ENCODE measurements around the gene RHOBTB1.
"Not testable (repeated sequence)": the region's sequence is repeated elsewhere in the genome, so short reads cannot be mapped to it uniquely, and the experiment has no call there.

The RHOBTB1 gene

DNA sequence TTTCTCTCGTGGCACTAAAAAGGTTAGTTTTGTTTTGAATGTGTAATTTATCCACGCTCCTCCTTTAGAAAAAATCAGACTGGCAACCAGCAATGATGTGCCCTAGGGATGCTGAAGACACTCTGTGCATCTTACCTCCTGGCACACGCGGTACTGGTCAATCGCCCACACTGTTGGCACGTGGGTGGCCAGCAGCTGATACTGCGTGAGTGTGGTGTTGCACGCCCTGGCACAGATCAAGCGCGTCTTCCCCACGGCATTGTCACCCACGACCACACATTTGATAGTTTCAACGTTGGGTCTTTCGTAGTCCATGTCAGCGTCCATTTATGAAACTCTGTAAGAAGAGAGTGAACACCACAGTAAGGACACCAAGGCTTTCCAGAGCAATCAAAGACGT is 32.8 kb downstream of the RHOBTB1 start:
- TF ChIP-seq CTCF (IDR thresholded peaks at IDR 0.05; ENCODE audit: low read length, missing control alignments) = no peak
- H3K4me3 ChIP-seq (replicated peaks; ENCODE audit: low read depth, low read length) = no peak overlapping the region
- no peak for DNase-seq (ENCODE audit: low read depth)

GRCh38 chr10:60910543-60910942 is 33.4 kb downstream of the RHOBTB1 start:
- DNase-seq (ENCODE audit: low read depth) = peak; percentile 51
- no peak overlapping the region for H3K4me3 ChIP-seq (replicated peaks; ENCODE audit: low read depth, low read length)

DNA sequence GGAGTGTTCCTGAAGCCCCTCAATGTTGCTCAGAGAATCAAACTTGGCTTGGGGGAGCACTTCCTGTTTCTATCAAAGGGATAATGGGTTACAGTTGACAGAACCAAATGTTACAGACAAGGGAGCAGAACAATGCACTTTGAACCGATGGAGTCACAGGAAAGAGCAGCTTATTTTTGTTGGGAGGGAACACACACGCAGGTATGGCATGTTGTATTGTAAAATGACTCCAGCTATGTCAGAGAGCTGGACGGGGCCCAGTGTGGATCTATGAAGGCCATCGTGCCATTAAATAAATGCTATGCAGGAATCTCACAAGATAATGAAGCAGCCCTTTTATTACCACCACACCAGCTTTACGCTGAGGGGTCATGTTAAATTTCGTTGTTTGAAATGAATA is 35.1 kb downstream of the RHOBTB1 start:
- no peak for DNase-seq (ENCODE audit: low read depth)
- TF ChIP-seq CTCF (IDR thresholded peaks at IDR 0.05; ENCODE audit: low read length, missing control alignments) = no peak
- no peak overlapping the region for H3K4me3 ChIP-seq (replicated peaks; ENCODE audit: low read depth, low read length)

More at GRCh38 chr10:60910543-60910942, 33.4 kb downstream of the RHOBTB1 start:
- TF ChIP-seq CTCF (IDR thresholded peaks at IDR 0.05; ENCODE audit: low read length, missing control alignments) = no peak

GRCh38 chr10:60908031-60908430 is 36.0 kb downstream of the RHOBTB1 start:
- no peak overlapping the region for H3K4me3 ChIP-seq (replicated peaks; ENCODE audit: low read depth, low read length)
- peak; percentile 31 for DNase-seq (ENCODE audit: low read depth)
- no peak for TF ChIP-seq CTCF (IDR thresholded peaks at IDR 0.05; ENCODE audit: low read length, missing control alignments)

DNA sequence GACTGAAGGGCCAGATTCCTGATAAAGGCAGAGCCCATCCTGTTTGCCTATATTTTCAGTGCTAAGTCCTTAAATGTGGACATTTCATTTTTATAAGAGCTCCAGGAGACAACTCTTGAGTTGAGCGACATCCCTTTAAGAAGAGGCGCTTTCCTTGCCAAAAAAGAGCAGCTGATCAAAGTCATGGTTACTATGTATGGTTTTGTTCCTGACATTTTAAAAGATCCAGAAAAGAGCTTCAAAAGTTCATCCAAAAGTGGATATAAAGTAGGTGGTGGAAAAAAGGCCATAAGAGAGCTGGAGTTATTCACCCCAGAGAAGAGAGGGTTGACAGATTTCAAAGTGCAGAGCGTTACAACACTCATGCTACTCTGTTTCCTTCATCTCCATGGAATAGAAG is 36.7 kb downstream of the RHOBTB1 start:
- TF ChIP-seq CTCF (IDR thresholded peaks at IDR 0.05; ENCODE audit: low read length, missing control alignments) = no peak
- no peak overlapping the region for H3K4me3 ChIP-seq (replicated peaks; ENCODE audit: low read depth, low read length)
- no peak for DNase-seq (ENCODE audit: low read depth)

DNA sequence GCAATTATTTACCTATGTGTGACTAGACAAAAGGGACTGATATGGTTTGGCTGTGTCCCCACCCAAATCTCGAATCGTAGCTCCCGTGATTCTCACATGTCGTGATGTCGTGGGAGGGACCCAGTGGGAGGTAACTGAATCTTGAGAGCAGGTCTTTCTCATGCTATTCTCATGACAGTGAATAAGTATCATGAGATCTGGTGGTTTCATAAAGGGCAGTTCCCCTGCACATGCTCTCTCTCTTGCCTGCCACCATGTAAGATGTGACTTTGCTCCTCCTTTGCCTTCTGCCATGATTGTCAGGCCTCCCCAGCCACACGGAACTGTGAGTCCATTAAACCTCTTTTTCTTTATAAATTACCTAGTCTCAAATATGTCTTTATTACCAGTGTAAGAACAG is 37.2 kb downstream of the RHOBTB1 start:
- DNase-seq (ENCODE audit: low read depth); H3K4me3 ChIP-seq (replicated peaks; ENCODE audit: low read depth, low read length): not testable (repeated sequence)

DNA sequence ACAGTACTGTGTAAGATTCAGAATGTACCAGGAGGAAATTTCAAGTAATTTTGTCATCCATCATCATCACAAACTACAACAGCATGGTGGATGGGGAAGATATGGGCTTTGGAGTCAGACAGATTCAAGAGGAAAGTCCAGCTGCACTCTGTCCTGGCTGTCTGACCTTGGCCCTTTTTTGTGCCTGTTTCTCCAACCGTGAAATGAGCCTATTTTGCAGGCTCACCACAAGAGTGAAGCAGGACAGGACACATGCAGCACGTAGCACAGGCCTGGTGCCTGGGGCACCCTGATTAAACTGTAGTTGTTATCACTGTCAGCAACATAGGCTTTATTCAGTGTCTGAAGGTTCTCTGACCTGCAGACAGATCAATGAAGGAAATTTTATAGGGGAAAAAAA is 37.6 kb downstream of the RHOBTB1 start:
- no peak overlapping the region for H3K4me3 ChIP-seq (replicated peaks; ENCODE audit: low read depth, low read length)
- DNase-seq (ENCODE audit: low read depth) = no peak
- no peak for TF ChIP-seq CTCF (IDR thresholded peaks at IDR 0.05; ENCODE audit: low read length, missing control alignments)

GRCh38 chr10:60905580-60905979 is 38.4 kb downstream of the RHOBTB1 start:
- no peak for TF ChIP-seq CTCF (IDR thresholded peaks at IDR 0.05; ENCODE audit: low read length, missing control alignments)
- peak; percentile 73 for DNase-seq (ENCODE audit: low read depth)
- H3K4me3 ChIP-seq (replicated peaks; ENCODE audit: low read depth, low read length) = no peak overlapping the region

Data from fibroblast of pulmonary artery (primary cell).